D341Med (cell line): ENCODE results near the gene TPST1.
"Not testable (repeated sequence)": the region's sequence is repeated elsewhere in the genome, so short reads cannot be mapped to it uniquely, and the experiment has no call there.

Source experiments
- DNase-seq: peaks from one replicate; pipeline ENCODE4 v3.0.0; 2012; ENCODE audit warnings: low spot score

Gene TPST1

DNA sequence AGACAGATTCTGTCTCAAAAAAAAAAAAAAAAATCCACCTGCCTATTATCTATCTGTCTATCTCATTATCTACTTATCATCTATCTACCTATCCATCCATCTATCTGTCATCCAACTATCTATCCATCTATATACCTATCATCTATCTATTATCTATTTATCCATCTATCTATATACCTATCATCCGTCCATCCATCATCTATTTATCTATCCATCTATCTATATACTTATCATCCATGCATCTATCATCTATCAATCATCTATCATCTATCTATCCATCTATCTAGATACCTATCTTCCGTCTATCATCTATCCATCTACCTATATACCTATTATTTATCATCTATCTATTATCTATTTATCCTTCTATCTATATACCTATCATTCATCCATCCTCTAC is 16.5 kb upstream of the TPST1 start:
- DNase-seq, result no peak

GRCh38 chr7:66189695-66190503 is 15.2 kb upstream of the TPST1 start:
- DNase-seq, result no peak

- DNase-seq, result no peak
Measured at GRCh38 chr7:66190504-66190857, 14.7 kb upstream of the TPST1 start.

DNA sequence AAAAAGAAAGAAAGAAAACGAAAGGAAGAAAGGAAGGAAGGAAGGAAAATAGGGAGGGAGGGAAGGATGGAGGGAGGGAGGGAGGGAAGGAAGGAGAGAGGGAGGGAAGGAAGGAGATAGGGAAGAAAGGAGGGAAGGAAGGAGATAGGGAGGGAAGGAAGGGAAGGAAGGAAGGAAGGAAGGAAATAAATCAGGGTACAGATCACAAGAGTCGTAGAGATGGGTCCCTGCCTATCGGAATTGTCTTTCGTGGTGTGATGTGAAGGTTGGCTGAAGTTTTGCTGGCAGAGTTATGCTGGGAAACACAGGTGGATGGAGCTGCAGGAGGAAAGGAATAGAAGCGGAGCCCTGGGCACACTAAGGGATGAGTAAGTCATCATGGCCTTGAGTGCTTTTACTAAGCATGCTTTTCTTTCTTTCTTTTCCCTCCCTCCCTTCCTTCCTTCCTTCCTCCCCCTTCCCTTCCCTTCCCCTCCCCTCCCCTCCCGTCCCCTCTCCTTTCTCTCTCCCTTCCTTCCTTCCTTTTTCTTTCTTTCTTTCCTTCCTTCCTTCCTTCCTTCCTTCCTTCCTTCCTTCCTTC is 11.9 kb upstream of the TPST1 start:
- DNase-seq, result no peak

- no peak for DNase-seq
Measured at GRCh38 chr7:66198469-66198868, 6.7 kb upstream of the TPST1 start.

- no peak for DNase-seq
Measured at GRCh38 chr7:66198956-66199355, 6.2 kb upstream of the TPST1 start.

DNA sequence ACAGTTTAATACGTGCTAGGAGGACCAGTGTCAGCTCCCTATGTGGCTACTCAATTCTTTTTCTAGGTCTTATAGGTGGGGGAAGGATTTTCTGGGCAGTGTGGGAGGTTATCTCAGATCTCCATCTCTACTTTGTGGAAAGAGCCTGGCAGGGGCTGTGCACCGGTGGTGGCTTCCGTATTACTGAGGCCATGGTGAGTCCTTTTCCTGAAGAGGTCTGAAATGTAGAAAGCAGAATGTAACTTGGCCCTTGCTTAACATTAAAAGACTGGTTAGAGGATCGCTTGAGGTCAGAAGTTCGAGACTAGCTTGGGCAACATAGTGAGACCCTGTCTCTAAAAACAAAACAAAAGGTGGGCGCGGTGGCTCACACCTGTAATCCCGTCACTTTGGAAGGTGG is 2.7 kb upstream of the TPST1 start:
- DNase-seq, result no peak

DNA sequence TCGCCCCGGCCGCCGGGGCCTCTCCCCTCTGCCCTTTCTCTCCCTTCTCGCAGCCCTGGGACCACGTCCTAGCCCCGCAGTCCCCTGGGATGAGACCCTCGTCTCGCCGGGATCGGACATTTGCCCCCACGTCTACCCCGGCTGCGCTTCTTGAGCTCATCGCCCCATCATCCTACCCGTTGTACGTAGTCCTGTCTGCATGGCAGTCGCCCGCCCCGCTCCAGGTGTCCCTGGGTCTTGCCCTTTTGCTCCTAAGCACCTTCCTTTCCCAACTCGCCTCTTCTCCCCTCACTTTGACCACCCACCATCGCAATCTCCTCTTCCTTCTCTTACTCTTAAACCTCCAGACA is 582 bp downstream of the TPST1 start:
- DNase-seq, result no peak

DNA sequence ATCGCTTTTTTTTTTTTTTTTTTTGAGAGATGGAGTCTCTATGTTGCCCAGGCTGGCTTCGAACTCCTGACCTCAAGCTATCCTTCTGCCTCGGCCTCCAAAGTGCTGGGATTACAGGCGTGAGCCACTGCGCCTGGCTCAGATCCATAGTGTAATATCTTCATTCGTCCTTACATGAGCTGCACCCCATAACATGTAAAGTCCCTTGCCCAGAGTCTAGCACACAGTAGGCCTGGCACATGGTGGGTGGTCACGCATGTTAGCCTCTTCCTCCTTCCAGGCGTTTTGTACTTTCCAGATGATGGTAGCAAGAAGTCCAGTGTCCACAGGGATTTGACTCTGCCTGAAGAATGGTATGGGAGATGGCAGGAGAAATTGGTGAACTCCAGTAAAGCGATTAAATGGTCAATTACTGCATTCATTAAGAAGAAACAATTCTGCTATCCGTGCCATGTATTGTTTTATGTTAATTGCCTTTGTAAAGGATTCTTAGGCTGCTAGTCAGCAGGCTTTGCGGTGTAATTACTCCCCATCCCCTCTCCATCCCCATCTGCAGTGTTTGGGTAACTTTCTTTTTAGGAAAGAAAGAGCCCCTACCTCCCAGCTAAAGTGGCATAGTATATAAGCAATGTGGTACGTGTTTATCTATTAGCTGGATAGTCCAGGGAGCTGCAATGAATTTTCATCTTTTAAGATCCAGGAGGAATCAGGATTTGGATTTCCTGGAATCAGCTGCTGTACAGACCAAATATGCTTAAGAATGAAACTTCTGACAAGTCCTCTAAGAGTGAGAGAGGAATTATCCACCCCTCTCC is 1.2 kb downstream of the TPST1 start:
- no peak for DNase-seq

DNA sequence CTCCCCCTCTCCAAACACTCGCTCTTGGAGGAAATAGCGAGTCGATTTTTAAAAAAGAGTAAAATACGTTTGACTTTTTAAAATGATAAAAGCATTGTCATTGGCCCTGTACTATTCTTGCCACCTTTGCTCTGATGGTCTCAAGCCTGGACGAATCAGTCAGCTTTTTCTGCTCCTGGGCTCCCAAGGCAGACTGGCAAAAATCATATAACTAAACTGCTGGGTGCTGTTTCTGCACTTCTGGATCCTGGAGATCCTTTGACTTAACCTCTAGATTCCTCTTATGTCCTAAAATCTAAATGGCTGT is 1.8 kb downstream of the TPST1 start:
- no peak for DNase-seq

GRCh38 chr7:66207540-66207939 is 2.4 kb downstream of the TPST1 start:
- no peak for DNase-seq

GRCh38 chr7:66211429-66211828 is 6.3 kb downstream of the TPST1 start:
- DNase-seq, result no peak

DNA sequence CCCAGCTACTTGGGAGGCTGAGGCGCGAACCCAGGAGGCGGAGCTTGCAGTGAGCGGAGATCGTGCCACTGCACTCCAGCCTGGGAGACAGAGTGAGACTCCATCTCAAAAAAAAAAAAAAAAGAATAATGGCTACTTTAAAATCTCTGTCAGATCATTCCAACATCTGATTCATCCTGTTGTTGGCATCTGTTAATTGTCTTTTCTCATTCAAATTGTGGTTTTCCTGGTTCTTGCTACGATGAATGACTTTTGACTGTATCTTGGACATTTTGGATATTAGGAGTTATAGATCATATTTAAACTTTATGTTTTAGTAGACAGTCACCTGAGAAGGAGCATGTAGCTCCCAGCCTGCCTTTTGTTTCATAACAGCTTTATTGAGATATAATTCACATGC is 8.5 kb downstream of the TPST1 start:
- DNase-seq, result no peak

DNA sequence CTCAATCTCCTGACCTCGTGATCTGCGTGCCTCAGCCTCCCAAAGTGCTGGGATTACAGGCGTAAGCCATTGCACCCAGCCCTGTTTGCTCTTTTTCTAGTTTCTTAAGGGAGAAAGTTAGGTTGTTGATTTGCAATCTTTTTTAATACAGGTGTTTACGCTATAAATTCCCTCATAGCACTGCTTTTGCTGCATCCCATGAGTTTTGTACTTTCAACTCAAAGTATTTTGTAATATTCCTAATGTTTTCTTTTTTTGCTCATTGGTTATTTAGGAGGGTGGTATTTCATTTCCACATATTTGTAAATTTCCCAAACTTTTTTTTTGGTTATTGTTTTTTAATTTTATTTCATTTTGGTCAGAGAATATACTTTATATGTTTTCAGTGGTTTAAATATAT is 11.6 kb downstream of the TPST1 start:
- DNase-seq, result no peak

DNA sequence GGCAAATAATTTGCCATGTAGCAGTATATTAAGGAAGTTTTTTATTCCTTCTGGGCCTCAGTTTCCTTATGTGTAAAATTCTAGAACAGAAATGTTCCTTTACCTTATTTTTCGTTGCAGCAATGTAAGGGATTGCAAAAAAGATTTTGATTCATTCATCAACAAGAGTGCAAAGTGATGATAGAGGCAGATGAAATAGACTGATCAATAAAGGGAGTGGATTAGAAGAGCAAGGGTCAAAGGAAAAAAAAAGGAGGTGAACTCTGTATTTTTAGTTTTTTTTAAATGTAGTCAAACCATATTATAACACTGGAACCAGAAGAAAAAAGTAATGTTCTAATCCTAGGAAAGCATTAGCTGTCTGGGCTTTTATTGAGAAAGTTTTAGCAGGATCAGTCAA is 14.7 kb downstream of the TPST1 start:
- DNase-seq, result no peak

GRCh38 chr7:66221442-66221841 is 16.3 kb downstream of the TPST1 start:
- DNase-seq, result no peak

DNA sequence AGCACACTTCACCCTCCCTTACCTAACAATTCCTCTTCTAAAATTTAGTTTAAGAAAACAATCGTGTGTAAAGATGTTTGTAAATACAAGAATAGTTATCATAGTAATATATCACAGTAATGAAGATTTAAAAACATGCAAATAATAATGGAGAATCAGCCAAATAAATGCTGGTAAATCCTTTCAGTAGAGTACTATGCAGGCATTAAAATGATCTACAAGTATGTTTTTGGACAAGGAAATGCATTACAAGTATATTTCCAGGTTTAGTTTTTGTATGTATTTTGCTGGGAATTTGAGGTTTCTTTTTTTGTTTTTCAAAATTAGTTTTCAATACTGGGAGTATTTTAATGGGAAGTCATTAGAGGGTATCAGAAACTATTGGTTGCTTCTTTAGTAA is 22.7 kb downstream of the TPST1 start:
- no peak for DNase-seq

GRCh38 chr7:66231326-66232216 is 26.4 kb downstream of the TPST1 start:
- not testable (repeated sequence) for DNase-seq

DNA sequence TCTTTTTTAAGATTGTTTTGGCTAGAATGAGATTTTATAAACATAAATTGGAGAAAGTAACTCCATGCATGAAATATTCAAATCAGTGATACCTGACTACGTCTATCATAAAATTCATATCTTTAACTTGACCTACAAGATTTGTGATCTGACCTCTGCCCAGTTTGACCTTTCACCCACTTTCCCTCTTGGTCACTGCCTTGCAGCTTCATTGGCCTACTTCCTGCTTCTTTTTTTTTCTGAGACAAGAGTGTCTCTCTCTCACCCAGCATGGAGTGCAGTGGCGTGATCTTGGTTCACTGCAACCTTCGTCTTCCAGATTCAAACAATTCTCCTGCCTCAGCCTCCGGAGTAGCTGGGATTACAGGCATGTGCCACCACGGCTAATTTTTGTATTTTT is 28.5 kb downstream of the TPST1 start:
- no peak for DNase-seq

- no peak for DNase-seq
Measured at GRCh38 chr7:66236713-66237303, 31.7 kb downstream of the TPST1 start.

DNA sequence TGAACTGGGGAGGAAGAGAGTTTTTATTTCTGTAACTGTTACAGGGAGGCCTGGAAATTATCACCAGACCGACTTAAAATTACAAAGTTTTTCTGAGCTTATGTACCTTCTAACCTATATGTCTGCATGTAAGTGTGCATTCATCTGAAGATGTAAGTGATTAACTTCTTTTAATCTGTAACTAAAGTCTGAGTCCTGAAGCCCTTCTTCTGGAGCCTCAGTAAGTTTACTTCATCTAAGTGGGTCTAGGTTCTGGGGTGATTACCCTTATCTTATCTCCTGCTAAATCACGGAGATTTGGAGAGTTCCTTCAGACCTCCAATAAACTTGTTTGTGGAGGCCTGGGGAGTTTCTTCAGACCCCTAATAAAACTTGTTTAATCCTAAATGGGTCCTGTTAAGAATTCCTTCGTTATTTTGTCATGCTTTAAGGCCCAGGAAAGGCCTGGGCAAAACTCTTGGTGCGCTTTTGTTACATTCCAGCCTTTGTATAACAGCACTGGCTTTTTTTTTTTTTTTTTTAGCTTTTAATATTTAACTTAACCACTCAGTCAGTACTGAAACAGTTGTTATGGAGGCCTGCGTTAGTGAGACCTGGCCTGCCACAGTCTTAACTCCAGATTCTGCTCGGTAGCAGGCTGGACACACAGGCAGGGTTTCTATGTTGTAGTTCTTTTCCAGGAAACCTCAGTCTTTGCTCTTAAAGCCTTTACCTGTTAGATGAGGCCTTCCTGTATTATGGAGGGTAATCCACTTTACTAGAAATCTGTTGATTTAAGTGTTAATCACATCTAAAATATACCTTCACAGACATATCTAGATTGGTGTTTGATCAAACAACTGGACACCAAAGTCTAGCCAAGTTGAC is 33.0 kb downstream of the TPST1 start:
- DNase-seq, result no peak
